GOT3 (cell line): ENCODE results near the gene FBLIM1.

Experiments used
- DNase-seq: peaks from one replicate; lab custom pipeline; 2025; ENCODE audit warnings: mixed read lengths; lab: John Stamatoyannopoulos, UW

FBLIM1 gene, protein sequence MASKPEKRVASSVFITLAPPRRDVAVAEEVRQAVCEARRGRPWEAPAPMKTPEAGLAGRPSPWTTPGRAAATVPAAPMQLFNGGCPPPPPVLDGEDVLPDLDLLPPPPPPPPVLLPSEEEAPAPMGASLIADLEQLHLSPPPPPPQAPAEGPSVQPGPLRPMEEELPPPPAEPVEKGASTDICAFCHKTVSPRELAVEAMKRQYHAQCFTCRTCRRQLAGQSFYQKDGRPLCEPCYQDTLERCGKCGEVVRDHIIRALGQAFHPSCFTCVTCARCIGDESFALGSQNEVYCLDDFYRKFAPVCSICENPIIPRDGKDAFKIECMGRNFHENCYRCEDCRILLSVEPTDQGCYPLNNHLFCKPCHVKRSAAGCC

DNA sequence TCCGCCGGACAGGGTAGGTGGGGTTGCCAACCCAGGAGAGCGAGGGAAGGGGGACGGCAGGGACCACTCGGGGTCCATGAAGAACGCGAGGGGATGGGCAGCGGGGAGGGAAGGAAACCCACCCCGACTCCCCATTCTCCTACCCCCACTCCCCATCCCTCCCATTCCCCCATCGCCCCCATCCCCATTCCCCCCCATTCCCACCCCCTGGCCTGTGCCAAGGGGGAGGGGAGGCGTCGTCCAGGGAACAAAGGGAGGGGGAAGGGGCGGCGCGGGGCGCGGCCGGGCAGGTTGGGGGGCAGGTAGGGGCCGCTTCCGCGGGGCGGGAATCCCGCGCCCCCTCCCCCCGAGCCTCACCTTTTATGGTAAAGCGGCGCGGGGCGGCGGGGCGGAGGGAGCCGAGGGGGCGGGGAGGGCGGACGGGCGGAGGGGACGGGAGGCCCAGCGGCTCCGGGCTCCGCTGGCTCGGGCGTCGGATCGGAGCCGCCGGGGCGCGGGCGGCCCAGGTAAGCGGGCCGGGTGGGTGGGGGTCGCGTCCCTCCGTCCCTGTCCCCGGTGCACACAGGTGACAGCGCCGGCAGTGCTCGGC, at the start of gene FBLIM1:
Gene FBLIM1, plus strand, starts transcription at position 453 of the 589 bp plus-strand sequence. CDS start 6,189 bp downstream, outside the sequence.
- DNase-seq, result no peak

DNA sequence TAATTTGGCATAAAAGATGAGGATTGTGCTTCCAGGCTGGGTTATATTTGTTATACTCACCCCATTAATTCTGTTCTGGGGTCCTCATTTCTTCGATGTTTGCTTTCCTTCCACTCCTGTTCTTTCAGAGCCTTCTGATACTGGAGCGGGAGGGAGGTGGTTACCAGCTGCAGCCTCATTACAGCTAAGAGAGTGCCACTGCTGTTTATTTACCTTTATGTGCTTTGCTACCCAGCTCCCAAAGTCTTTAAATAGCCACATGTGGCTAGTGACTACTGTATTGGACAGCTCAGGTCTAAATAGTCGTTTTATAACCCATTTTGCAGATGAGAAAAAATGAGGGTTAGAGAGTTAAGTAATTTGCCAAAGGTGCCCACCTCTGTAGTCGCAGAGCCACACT, 49.4 kb upstream of the FBLIM1 start:
- no peak for DNase-seq

DNA sequence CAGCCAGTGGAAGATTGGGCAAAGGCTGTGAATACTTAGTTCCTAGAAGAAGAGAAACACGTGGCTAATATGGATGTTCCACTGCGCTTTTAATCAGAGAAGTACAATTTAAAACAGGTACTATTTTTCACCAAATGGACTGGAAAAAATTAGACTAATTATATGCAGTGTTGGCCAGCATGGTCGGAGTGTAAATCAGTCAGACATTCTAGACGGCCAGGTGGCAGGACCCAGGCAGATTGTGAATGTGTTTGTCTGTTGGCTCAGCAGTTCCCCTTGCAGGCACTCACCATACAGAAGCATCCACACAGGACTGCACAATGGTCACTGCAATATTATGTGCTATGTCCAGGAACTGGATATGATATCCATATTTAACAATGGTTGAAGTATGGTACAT, 46.4 kb upstream of the FBLIM1 start:
- no peak for DNase-seq

DNA sequence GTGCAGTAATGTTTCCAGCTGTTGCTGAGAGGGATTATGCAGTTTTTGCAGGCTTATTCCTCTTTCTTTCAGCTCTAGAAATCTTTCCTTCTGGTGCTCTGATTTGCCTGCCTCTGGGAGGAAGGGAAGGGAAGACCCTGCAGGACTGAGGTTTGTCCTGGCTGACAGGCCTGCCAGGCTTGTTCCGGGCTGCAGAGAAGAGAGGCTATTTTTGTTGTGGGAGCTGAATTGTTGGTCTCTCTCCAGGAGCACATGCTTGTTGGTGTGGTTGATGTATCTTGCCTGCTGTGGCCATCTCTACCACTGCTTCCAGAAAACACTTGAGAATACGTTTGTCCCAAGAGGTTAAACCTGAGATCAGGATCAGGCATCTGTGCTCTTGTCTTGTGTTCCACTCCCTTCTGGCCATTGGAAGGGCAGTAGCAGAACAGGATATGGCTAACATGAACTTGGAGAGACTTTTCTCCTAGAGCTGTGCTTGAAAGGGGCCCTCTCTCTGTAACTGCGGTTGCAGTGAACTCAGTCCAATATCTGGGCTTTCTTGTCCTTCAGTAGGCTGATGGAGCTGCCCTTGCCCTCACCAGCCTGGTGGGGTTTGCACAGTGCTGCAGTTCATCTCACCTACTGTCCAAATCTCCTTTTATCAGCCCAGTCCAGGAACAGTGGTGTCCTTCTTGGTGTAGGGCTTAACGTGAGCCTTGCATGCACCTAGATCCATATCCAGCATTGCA, 44.0 kb upstream of the FBLIM1 start:
- DNase-seq, result no peak

DNA sequence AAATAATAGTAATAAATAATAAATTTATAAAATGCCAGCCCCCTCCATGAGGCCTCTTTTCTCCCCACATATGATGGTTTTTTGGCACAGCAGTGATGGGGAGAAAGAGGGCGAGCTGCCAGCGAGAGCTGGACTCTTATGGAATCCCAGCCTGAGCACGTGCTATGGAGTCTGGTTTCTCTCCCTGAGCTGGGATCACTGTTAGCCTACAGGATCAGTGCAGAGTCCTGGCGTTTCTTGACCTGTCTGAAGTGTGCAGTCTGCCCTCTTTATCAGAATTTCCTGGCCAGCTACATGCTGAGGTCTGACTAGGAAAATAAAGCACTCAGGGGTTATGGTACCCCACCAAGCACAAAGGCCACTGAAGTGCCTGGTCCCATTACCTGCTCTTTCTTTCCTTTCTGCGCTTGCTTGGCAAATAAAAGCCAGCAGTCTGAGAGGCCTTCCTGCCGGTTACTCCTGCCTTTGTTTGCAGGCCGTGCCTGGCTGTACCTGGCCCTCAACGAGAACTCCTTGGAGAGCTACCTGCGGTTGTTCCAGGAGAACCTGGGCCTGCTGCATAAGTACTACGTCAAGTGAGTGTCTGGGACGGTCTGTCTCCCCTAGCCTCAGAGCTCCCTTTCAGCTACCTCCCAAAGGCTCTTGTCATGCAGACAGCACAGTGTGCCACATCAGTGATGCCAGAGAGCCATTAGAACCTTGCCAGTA, 41.0 kb upstream of the FBLIM1 start:
- DNase-seq, result no peak

DNA sequence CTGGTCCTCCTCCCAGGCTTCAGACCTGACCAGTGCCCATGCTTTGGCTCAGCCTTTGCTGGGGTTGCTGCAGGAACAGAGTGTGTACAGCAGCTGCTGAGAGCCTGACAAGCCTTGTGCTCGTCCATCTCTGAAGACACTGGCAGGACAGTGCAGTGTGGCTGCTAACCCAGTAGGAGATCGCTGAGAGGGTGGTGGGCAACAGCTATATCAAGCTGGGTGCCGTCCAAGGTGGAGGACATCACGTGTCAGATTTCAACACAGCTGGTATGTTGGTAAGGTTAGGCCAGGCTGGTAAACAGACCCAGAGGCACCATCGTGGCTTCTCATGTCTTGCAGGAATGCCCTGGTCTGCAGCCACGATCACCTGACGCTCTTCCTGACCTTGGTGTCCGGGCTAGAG, 40.4 kb upstream of the FBLIM1 start:
- DNase-seq, result no peak

DNA sequence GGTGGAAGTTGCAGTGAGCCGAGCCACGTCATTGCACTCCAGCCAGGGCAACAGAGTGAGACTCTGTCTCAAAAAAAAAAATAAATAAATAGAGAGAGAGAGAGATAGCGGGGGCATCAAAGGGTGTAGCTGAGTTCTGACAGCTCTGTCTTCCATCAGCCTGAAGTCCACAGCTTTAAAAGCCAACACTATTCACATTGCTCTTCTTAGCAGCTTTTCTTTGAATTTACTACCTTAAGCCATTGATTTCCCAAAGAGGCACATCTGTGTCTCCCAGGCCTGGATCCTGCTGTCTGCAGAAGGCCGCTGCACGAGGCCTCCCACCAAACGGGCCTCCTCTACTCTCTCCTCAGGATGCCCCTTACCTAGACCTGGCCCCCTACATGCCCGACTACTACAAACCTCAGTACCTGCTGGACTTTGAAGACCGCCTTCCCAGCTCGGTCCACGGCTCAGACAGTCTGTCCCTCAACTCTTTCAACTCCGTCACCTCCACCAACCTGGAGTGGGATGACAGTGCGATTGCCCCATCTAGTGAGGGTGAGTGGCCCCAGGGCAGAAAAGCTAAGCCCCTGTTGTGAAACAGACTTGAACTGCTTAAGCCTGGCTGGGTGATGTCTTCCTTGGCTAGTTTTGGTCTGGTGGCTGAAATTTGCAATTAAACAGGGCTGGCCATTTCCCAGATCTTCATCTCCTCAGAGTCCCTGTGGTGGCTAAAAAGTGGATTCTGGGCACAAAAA, 39.0 kb upstream of the FBLIM1 start:
- no peak for DNase-seq

DNA sequence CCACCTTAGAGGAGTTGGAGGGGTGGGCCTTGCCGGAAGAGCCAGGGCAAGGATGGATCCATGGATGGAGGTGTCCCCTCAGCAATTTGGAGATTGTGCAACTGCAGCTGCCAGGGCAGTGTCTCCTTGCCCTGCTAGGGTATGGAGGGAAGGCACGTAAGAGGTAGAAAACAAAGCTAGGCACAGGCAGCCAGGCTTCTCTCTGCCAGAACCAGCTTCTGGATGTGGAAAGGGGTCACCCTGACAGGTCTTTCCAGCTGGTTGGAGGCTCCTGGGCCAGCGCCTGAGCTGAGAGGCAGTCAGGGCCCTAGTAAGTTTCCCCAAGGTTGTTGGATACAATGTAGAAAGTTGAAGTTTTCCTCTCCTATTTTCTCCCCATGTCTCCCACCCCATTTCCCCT, 37.7 kb upstream of the FBLIM1 start:
- no peak for DNase-seq

DNA sequence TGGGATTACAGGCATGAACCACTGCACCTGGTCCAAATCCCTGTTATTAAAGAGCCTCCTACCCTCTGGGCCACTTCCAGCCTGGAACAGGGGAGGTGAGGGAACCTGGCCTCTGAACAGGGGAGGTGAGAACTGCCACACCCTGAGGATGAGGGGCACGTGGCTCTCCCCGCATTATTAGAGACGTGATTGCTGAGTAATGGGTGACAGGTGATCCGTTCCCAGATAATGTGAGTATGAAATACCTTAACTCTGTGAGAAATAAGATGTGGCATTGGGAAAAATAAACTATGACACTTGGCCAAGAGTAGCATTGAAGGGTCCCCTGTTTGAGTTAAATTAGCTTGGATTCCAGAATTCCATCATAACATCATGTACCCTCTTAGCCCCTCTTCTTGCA, 36.2 kb upstream of the FBLIM1 start:
- DNase-seq, result no peak

DNA sequence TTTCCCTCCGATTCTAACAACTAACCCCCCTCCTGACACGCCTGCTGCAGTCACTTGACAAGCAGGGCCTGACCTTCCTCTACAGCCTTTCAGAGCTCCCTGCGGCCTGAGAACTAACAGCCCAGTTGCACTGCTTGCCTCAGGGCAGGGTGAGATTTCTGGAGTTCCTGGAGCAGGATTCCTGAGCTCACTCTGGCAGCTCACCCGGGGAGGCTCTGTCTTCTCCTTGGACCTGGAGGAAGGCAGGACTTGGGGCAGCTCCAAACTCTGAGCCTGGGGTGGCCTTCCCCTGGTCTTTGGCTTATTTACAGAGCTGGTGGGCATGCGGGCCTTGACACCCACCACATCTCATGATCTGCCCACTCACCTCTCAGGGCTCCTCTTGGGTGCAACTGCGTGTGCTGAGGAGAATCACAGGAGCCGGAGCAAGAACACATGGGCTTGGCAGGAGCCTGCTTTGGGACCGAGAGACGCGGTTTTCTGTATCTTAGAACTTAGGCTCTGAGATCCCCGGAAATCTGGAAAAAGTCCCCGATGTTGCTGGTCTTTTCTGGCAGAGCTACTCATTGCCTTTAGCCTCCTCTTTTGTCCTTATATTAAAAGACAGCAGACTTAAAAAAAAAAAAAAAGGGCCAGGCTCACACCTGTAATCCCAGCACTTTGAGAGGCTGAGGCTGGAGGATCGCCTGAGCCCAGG, 35.6 kb upstream of the FBLIM1 start:
- DNase-seq, result no peak

DNA sequence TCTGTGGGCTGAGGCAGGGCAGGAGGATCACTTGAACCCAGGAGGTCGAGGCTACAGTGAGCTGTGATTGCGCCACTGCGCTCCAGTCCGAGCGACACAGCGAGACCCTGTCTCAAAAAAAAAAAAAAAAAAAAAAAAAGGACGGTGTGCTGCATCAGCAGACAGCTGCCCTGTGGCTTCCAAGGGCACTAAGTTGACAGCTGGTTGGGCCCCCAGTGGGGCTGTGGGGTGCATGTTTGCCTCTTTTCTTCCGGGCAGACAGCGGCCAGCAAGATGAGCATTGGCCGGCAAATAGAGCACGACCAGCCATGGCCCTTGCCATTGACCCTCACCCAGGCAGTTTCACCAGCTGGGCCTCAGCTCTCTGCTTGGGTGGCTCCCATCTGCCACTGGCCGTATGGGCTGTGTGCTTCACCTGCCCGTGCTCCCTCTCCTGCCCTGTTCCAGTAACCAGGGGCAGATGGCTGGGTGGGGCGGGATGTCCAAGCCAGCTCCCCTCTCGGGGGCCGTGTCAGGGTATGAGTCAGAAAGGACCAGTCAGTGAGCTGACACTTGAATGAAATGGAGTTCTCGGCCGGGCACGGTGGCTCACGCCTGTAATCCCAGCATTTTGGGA, 34.9 kb upstream of the FBLIM1 start:
- no peak for DNase-seq

DNA sequence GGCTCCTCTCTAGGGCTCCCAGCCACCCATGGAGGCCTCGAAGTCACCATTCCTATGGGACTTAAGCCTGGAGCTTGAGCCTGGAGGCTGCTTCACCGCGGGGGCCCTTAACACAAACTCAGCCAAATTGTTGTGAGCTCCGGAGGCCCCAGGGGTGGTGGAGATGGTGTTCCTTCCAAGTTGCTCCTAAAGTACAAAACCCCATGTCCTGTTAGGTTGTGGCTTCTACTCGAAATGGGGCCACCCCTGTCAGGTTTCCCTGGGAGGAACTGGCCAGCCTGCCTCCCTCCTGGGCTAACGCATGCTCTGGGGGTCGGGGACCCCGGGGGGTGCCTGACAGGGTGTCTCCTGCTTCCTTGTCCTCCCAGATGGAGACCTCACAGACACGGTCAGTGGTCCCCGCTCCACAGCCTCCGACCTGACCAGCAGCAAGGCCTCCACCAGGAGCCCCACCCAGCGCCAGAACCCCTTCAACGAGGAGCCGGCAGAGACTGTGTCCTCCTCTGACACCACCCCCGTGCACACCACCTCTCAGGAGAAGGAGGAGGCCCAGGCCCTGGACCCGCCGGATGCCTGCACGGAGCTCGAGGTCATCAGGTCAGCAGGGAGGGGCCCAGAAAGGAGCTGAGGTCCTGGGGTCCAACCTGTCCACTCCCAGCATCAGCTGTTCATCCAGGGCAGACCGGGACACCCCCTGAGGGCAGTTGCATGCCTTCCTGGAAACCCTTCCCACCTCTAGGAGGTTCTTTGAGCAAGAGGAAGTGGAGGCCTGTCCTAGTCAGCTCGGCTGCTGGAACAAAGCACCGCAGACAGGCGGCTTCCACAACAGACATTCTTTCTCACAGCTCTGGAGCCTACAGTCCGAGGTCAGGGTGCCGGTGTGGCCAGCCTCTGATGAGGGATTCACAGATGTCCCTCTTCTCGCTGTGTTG, 33.4 kb upstream of the FBLIM1 start:
- no peak for DNase-seq

DNA sequence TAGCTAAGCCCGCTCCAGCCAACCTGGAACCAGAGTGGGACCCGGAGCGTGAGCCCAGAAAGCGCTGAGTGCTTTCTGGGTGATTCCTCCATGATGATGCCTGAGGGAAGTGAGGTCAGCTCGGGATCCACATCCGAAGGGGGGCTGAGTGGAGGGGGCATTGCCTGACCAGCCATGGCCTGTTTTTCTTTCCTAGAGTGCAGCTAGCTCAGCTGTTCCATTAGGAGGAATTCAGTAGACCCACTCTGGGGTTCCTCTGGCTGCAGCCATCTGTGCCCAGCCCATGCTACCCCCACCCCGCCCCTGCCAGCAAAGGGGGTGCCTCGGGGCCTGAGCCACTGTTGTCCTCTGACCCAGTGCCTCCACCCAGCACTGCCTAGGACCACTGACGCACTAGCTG, 32.1 kb upstream of the FBLIM1 start:
- no peak for DNase-seq

DNA sequence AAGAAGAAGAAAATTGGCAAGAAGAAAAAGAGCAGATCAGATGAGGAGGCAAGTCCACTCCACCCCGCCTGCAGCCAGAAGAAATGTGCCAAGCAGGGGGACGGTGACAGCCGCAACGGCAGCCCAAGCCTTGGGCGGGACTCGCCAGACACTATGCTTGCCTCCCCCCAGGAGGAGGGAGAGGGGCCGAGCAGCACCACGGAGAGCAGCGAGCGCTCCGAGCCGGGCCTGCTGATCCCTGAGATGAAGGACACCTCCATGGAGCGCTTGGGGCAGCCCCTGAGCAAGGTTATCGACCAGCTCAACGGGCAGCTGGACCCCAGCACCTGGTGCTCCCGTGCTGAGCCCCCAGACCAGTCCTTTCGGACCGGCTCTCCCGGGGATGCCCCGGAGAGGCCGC, 31.6 kb upstream of the FBLIM1 start:
- no peak for DNase-seq

DNA sequence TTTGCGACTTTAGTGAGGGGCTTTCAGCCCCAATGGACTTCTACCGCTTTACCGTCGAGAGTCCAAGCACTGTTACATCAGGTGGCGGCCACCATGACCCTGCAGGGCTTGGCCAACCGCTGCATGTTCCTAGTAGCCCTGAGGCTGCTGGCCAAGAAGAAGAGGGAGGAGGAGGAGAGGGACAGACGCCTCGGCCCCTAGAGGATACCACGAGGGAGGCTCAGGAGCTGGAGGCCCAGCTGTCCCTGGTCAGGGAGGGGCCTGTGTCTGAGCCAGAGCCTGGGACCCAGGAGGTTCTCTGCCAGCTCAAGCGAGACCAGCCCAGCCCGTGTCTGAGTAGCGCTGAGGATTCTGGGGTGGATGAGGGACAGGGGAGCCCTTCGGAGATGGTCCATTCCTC, 31.2 kb upstream of the FBLIM1 start:
- DNase-seq, result no peak

DNA sequence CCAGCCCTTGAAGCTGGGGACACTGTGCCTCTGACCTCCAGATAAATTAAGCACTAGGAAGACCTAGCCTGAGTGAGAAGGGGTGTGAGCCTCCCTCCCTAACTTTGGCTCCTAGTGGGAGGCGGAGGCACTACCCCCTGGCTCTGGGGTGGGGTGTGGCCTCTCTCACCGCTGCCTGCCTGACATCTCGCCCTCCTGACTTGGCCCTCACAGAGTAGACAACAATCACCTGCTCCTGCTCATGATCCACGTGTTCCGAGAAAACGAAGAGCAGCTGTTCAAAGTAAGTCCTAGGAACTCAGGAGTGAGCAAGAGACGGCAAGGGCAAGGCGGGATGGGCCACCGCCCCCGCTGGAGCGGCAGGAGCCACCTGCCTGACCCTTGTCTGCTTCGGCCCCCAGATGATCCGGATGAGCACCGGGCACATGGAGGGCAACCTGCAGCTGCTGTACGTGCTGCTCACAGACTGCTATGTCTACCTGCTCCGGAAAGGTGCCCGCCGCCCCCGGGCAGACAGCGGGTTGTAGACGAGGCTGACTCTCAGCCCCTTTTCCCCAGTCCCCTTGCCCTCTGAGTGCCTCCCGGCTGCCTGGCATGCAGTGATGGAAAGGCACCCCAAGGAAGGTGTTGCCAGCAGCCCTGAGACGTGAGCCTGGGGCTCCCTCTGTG, 30.6 kb upstream of the FBLIM1 start:
- no peak for DNase-seq

DNA sequence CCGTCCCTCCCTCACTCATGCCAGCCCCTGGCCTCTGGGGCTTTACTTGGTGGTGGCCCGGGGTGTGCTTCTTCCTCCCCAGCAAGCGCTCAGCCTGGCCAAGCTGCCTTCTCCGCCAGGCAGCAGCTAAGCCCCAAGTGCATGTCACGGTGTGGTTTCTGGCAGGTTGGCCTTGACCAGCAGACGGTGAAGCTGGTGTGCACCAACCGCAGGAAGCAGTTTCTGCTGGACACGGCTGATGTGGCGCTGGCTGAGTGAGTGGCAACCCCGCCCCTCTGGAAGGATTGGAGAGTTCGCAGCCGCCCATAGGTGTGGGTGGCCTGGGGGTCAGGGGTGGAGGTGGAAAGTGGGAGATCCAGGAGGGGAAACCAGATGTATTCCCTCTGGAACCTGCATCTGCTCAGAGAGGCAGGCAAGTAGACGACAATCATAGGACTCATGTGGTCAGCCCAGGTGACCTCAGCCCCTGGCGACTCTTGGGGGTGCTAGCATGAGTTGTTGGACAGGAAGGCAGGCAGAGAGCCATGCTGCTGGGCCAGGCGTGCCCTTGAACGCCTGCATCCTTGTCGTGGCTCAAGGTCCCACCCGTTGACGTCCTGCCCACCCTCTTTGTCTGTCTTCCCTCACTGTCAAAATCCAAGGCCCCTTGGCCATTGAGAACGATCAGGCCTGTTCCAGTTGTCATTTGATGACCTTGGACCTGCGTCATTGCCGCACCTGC, 29.5 kb upstream of the FBLIM1 start:
- DNase-seq, result no peak

DNA sequence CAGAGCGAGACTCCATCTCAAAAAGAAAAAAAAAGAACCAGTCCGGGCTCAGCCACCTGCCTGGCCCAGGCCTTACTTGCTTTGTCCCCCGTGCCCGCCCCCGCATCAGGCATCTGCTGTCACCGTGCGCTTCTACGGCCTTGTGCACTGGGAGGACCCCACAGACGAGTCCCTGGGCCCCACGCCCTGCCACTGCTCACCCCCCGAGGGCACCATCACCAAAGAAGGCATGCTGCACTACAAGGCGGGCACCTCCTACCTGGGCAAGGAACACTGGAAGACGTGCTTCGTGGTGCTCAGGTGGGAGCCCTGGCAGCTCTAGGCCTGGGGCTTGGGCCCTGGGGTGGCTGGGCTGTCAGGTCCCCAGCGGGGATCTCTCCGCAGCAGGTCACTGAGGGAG, 28.2 kb upstream of the FBLIM1 start:
- DNase-seq, result no peak
